ENCODE results near the gene NKD1.

GRCh38 chr16:50631249-50631984 lies 83.2 kb downstream of the NKD1 start:
- TF ChIP-seq POLR2A (IDR thresholded peaks at IDR 0.05) (no peak), CTCF (IDR thresholded peaks at IDR 0.05) (no peak)

Measured in adrenal gland (tissue), 5 donors.